Measurements from ENCODE around the gene ZNF79. TPM values are rescaled to one million over a fixed set of nuclear protein-coding genes. Genes with fewer than 3 reads are reported as not detected.

Gene ZNF79
- total RNA-seq, 2 experiments from 2014 or later, result 11.3 to 12.1 TPM

GRCh38 chr9:127430415-127430814 is 6.2 kb downstream of the ZNF79 start:
- H3K4me1 Mint-ChIP-seq (ENCODE audit: low read depth), result peaks cover 25% of the 10 kb centered on the region
- H3K27me3 Mint-ChIP-seq (ENCODE audit: low read depth), result no peaks in the 10 kb centered on the region
- no peak for ATAC-seq
- no peaks in the 10 kb centered on the region for H3K9me3 Mint-ChIP-seq (ENCODE audit: insufficient read depth)
- CTCF ChIA-PET, result no interaction called here
- DNase-seq, result no peak
- POLR2A ChIA-PET, result no interaction called here
- peaks cover 57% of the 10 kb centered on the region for H3K36me3 Mint-ChIP-seq (ENCODE audit: low read depth)
- H3K4me3 Mint-ChIP-seq, result no peak overlapping the region
- no peak overlapping the region for H3K27ac Mint-ChIP-seq

DNA sequence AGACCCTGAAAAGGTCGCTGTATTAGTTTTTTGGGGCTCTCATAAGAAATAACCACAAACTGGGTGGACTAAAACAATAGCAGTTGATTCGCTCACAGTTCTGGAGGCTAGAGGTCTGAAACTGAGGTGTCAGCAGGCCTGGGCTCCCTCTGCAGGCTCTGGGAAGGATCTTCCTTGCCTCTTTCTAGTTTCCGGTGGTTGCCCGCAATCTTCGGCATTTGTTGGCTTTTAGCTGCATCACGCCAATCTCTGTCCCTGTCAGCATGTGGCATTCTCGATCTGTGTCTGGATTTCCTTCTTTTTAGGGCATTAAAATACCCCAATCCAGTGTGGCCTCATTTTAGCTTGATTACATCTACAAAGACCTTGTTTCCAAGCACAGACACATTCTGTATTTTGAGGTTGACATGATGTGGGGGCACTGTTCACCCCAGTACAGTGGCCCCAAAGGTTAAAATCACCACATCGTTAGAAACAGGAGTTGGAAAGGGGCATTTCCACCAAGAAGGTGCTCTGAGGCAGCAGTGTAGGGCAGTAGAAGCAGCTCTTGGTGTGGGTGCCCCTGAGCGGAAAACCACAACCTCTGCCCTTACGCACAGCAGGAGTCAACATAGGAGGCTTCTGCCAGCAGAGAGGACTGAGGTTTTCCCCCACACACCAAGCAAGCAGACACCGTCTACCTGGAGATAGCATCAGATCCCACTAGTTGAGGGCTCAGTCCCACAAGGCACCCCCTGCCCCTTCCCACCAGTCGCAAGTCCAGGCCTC is 13.5 kb downstream of the ZNF79 start:
- CTCF ChIA-PET, result interaction anchor here (1.0 to 1.4 kb wide), 2 partner anchors 12 to 503 kb away, joined by 3 to 4 read pairs; no protein-coding TSS in a partner anchor

DNA sequence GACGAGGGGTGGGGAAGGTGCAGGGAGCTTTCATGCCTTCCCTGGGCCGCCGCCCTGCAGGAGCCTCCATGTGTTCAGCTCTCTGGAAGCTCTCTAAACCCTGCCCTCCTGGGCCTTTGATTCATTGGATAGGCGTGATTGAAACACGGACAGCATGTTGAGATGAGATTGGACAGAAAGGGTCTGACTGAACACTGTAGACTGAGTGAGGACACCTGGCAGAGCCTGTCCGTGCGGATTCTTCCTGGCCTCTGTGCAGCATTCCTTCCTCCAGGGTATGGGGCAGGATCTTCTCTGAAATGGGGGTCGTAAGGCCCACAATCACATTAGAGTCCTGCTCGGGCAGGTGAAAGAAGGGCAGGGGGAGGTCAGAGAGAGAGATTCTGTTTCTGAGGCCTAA is 14.2 kb downstream of the ZNF79 start:
- Mint-ChIP-seq H3K4me3 (no peak overlapping the region), H3K9me3 (ENCODE audit: insufficient read depth) (no peaks in the 10 kb centered on the region), H3K36me3 (ENCODE audit: low read depth) (peaks cover 87% of the 10 kb centered on the region), H3K4me1 (ENCODE audit: low read depth) (peaks cover 14% of the 10 kb centered on the region), H3K27ac (no peak overlapping the region), H3K27me3 (ENCODE audit: low read depth) (no peaks in the 10 kb centered on the region)
- DNase-seq (no peak), ATAC-seq (no peak)
- ChIA-PET CTCF (no interaction called here), POLR2A (interaction anchor here (0.6 to 2.0 kb wide), 2 partner anchors 9 to 12 kb away, joined by 3 to 20 read pairs; partner anchors contain the start of genes LRSAM1 and RPL12)

More for the DNA sequence above, 13.5 kb downstream of the ZNF79 start:
- ATAC-seq (peak; percentile 45), DNase-seq (no peak)
- Mint-ChIP-seq H3K36me3 (ENCODE audit: low read depth) (peaks cover 86% of the 10 kb centered on the region), H3K4me3 (no peak overlapping the region), H3K4me1 (ENCODE audit: low read depth) (peaks cover 14% of the 10 kb centered on the region), H3K27ac (peak overlapping the region; percentile 37), H3K9me3 (ENCODE audit: insufficient read depth) (no peaks in the 10 kb centered on the region), H3K27me3 (ENCODE audit: low read depth) (no peaks in the 10 kb centered on the region)
- POLR2A ChIA-PET, result interaction anchor here (0.6 to 2.0 kb wide), 3 partner anchors 9 to 632 kb away, joined by 3 to 20 read pairs (median 3); partner anchors contain the start of genes LRSAM1 and RPL12

DNA sequence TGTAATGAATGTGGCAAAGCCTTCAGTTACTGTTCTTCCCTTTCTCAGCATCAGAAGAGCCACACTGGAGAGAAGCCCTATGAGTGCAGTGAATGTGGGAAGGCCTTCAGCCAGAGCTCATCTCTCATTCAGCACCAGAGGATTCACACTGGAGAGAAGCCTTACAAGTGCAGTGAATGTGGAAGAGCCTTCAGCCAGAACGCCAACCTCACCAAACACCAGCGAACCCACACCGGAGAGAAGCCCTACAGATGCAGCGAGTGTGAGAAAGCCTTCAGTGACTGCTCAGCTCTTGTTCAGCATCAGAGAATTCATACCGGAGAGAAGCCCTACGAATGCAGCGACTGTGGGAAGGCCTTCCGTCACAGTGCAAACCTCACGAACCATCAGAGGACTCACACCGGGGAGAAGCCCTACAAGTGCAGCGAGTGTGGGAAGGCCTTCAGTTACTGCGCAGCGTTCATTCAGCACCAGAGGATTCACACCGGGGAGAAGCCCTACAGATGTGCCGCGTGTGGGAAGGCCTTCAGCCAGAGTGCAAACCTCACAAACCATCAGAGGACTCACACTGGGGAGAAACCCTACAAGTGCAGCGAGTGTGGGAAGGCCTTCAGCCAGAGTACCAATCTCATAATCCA is 20.2 kb downstream of the ZNF79 start:
- Mint-ChIP-seq H3K27me3 (ENCODE audit: low read depth) (no peaks in the 10 kb centered on the region), H3K36me3 (ENCODE audit: low read depth) (peaks cover 95% of the 10 kb centered on the region), H3K4me3 (no peak overlapping the region), H3K27ac (no peak overlapping the region), H3K9me3 (ENCODE audit: insufficient read depth) (peaks cover 8% of the 10 kb centered on the region), H3K4me1 (ENCODE audit: low read depth) (peaks cover 27% of the 10 kb centered on the region)
- ChIA-PET CTCF (no interaction called here), POLR2A (no interaction called here)
- ATAC-seq (no peak), DNase-seq (no peak)

DNA sequence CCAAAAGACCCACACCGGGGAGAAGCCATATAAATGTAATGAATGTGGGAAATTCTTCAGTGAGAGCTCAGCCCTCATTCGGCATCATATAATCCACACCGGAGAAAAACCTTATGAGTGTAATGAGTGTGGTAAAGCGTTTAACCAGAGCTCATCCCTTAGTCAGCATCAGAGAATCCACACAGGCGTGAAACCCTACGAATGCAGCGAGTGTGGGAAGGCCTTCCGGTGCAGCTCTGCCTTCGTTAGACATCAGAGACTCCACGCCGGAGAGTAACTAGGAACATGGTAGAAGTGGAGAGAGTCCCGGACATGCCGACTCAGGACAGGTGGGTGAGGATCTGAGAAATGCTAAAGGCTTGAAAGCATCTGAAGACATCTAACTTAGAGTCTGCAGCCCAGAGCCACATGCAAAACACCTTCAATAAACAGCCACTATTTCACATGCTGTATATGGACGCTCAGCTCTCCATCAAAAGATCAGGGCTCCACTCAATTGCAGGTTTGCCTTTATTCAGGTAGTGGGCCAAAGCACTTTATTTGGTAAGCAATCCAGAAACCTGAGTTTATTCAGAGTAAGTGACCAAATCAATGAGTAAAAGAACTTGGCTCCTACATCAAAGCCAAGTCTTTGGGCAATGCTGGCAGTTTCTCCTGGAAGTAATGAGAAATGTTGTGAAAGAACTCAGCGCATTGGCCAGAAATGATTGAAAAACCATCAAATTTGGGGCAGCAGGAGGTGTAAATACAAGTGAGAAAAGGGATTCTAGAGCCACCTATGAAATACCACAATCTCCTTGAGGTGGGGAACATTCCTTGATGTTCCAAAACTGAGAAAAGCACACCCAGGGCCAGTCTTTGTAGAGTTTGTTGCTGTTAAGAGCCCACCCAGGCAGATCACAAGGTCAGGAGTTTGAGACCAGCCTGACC is 21.0 kb downstream of the ZNF79 start:
- H3K4me3 Mint-ChIP-seq, result no peak overlapping the region
- DNase-seq, result no peak
- ATAC-seq, result no peak
- H3K9me3 Mint-ChIP-seq (ENCODE audit: insufficient read depth), result peaks cover 8% of the 10 kb centered on the region
- peaks cover 95% of the 10 kb centered on the region for H3K36me3 Mint-ChIP-seq (ENCODE audit: low read depth)
- peak overlapping the region; percentile 6 for H3K27ac Mint-ChIP-seq
- CTCF ChIA-PET, result no interaction called here
- peaks cover 34% of the 10 kb centered on the region for H3K4me1 Mint-ChIP-seq (ENCODE audit: low read depth)
- POLR2A ChIA-PET, result no interaction called here
- H3K27me3 Mint-ChIP-seq (ENCODE audit: low read depth), result no peaks in the 10 kb centered on the region

- POLR2A ChIA-PET, result no interaction called here
- H3K27ac Mint-ChIP-seq, result peak overlapping the region; percentile 60
- DNase-seq, result no peak
- peaks cover 8% of the 10 kb centered on the region for H3K9me3 Mint-ChIP-seq (ENCODE audit: insufficient read depth)
- ATAC-seq, result no peak
- peaks cover 36% of the 10 kb centered on the region for H3K4me1 Mint-ChIP-seq (ENCODE audit: low read depth)
- H3K4me3 Mint-ChIP-seq, result no peak overlapping the region
- CTCF ChIA-PET, result no interaction called here
- H3K36me3 Mint-ChIP-seq (ENCODE audit: low read depth), result peaks cover 93% of the 10 kb centered on the region
- no peaks in the 10 kb centered on the region for H3K27me3 Mint-ChIP-seq (ENCODE audit: low read depth)
Observed at GRCh38 chr9:127445851-127446712, 21.9 kb downstream of the ZNF79 start.

- Mint-ChIP-seq H3K4me1 (ENCODE audit: low read depth) (peaks cover 37% of the 10 kb centered on the region), H3K27ac (peak overlapping the region; percentile 60), H3K4me3 (no peak overlapping the region), H3K36me3 (ENCODE audit: low read depth) (peaks cover 90% of the 10 kb centered on the region), H3K27me3 (ENCODE audit: low read depth) (no peaks in the 10 kb centered on the region), H3K9me3 (ENCODE audit: insufficient read depth) (peaks cover 8% of the 10 kb centered on the region)
- DNase-seq, result no peak
- ATAC-seq, result no peak
- ChIA-PET POLR2A (interaction anchor here (0.8 kb wide), 1 partner anchor 9 kb away, joined by 3 read pairs; no protein-coding TSS in a partner anchor), CTCF (no interaction called here)
Observed at GRCh38 chr9:127446713-127447415, 22.7 kb downstream of the ZNF79 start.

DNA sequence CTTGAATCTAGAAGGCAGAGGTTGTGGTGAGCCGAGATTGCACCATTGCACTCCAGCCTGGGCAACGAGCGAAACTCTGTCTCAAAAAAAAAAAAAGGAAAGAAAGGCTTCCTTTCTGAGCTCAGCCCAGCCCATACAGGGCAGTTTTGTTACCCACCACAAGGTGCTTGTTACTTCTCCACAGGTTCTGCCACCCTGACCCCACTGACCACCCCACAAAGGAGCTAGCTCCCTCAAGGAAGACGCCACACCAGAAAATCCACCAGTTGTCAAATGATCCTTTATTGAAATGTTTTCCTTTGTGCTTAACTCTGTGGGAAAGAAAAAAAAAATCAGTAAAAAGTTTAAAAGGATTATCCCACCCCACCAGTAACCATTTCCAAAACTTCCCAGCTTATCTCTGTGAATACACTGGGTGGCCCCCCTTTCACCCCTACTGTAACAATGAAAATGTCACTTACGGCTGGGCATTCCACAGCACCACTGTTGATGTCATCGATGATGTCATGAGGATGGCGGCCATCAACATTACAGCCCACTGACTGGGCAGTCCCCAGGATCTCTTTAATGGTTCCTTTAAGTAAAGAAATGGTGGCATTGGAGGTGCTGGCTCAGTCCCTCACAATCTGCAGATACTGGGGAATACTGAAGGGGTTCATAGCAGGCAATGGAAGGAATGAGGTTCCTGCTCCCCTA is 23.4 kb downstream of the ZNF79 start:
- CTCF ChIA-PET, result no interaction called here
- Mint-ChIP-seq H3K36me3 (ENCODE audit: low read depth) (peaks cover 83% of the 10 kb centered on the region), H3K4me1 (ENCODE audit: low read depth) (peaks cover 44% of the 10 kb centered on the region), H3K27ac (peak overlapping the region; percentile 97), H3K4me3 (no peak overlapping the region), H3K9me3 (ENCODE audit: insufficient read depth) (peaks cover 8% of the 10 kb centered on the region), H3K27me3 (ENCODE audit: low read depth) (no peaks in the 10 kb centered on the region)
- POLR2A ChIA-PET, result interaction anchor here (0.6 to 1.4 kb wide), 3 partner anchors 10 to 683 kb away, joined by 3 to 6 read pairs (median 4); partner anchors contain the start of gene ZNF79
- no peak for DNase-seq
- no peak for ATAC-seq

- DNase-seq (no peak), ATAC-seq (no peak)
- H3K9me3 Mint-ChIP-seq (ENCODE audit: insufficient read depth), result peaks cover 8% of the 10 kb centered on the region
- H3K36me3 Mint-ChIP-seq (ENCODE audit: low read depth), result peaks cover 77% of the 10 kb centered on the region
- CTCF ChIA-PET, result no interaction called here
- H3K27me3 Mint-ChIP-seq (ENCODE audit: low read depth), result no peaks in the 10 kb centered on the region
- H3K4me3 Mint-ChIP-seq, result peak overlapping the region; percentile 95
- peaks cover 48% of the 10 kb centered on the region for H3K4me1 Mint-ChIP-seq (ENCODE audit: low read depth)
- POLR2A ChIA-PET, result interaction anchor here (0.6 to 1.4 kb wide), 2 partner anchors 24 to 684 kb away, joined by 4 to 6 read pairs; partner anchors contain the start of gene ZNF79
- peak overlapping the region; percentile 97 for H3K27ac Mint-ChIP-seq
Observed at GRCh38 chr9:127448112-127448805, 24.1 kb downstream of the ZNF79 start.

Data from activated CD8-positive, alpha-beta T cell treated with anti-CD3 and anti-CD28 coated beads, Interleukin-2, amount 10 ng/mL, durations not matched to agents 7 days and 5 days (primary cell).